ENCODE measurements around the gene FAU.

DNA sequence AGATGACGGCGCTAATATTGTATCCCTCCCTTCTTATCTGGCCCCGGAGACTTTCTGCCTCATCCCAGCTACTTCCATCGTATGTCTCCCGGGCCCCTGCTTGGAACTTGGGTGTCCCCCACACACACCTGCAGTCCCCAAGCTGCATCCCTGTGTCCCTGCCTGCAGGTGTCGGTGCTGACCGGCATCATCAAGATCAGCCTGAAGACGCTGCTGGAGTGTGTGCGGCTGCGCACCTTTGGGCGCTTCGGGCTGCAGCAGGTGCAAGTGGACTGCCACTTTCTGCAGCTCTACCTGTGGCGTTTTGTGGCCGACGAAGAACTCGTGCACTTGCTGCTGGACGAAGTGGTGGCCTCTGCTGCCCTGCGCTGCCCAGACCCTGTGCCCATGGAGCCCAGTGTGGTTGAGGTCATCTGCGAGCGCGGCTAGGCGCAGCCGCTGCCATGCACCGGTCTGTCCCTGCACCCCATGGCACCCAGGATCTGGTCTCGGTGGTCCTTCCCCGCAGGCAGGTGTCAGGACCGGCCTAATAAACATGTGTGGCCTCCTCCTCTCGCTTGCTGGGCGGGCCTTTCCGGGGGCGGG, 10.7 kb downstream of the FAU start:
- TF ChIP-seq, protein P1, sequence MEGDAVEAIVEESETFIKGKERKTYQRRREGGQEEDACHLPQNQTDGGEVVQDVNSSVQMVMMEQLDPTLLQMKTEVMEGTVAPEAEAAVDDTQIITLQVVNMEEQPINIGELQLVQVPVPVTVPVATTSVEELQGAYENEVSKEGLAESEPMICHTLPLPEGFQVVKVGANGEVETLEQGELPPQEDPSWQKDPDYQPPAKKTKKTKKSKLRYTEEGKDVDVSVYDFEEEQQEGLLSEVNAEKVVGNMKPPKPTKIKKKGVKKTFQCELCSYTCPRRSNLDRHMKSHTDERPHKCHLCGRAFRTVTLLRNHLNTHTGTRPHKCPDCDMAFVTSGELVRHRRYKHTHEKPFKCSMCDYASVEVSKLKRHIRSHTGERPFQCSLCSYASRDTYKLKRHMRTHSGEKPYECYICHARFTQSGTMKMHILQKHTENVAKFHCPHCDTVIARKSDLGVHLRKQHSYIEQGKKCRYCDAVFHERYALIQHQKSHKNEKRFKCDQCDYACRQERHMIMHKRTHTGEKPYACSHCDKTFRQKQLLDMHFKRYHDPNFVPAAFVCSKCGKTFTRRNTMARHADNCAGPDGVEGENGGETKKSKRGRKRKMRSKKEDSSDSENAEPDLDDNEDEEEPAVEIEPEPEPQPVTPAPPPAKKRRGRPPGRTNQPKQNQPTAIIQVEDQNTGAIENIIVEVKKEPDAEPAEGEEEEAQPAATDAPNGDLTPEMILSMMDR (IDR thresholded peaks at IDR 0.05) = no peak
- TF ChIP-seq POLR2A (IDR thresholded peaks at IDR 0.05) = no peak

Measured in thyroid gland (tissue), 4 donors.